Measurements from ENCODE around the gene OR7G2.

Gene OR7G2

DNA sequence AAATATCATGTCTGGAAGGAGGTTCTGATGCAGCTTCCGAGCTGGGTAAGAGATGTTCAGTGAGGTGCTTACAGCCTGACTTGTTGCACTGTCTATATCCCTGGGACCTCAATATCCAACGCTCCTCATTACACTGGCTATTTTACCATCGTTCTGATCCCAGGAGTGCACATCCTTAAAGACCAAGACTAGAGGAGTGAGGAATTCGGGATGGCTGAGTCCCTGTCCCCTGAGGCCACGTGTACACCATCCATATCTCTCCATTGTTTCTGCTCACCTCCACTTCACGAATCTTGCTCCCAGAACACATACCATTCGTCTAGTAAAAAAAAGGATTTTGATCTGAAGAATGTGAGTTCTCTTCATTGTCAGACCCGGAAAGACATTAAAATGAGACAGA, at the start of gene OR7G2:
TSS of gene OR7G2 (minus strand) at position 101 of the 400 bp plus-strand sequence. CDS start 4,232 bp downstream, outside the sequence.
- DNase-seq (ENCODE audit: low read depth), result no peak

GRCh38 chr19:9156304-9156703, 49.0 kb upstream of the OR7G2 start:
- DNase-seq (ENCODE audit: low read depth), result no peak

GRCh38 chr19:9155591-9155990, 48.3 kb upstream of the OR7G2 start:
- no peak for DNase-seq (ENCODE audit: low read depth)

GRCh38 chr19:9151367-9151766, 44.1 kb upstream of the OR7G2 start:
- no peak for DNase-seq (ENCODE audit: low read depth)

- DNase-seq (ENCODE audit: low read depth), result no peak
Measured at GRCh38 chr19:9150650-9151049, 43.4 kb upstream of the OR7G2 start.

- no peak for DNase-seq (ENCODE audit: low read depth)
Measured at GRCh38 chr19:9149997-9150396, 42.7 kb upstream of the OR7G2 start.

GRCh38 chr19:9148697-9149096, 41.4 kb upstream of the OR7G2 start:
- DNase-seq (ENCODE audit: low read depth), result no peak

DNA sequence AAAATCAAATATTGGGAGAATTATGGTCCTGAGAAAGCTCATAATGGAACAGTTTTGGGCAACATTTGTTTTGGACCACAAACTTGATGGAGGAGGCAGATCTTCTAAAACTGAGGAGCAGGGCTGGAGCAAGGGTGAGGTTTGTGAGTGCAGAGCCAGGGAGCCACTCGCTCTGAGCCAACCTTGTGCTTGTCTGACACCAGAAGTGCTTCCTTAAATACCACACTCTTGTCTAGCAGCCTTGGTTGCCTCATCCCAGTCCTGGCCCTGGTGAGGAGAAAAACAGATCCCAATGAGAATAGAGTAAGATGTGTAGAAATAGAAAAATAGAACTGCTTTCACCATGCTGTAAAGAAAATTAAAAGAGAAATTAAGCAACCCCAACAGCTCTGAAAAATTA, 39.6 kb upstream of the OR7G2 start:
- no peak for DNase-seq (ENCODE audit: low read depth)

- DNase-seq (ENCODE audit: low read depth), result no peak
Measured at GRCh38 chr19:9144920-9145319, 37.6 kb upstream of the OR7G2 start.

- DNase-seq (ENCODE audit: low read depth), result peak; percentile 88
Measured at GRCh38 chr19:9140159-9140874, 33.0 kb upstream of the OR7G2 start, which contains the start of gene ZNF317. ZNF317 (plus strand) TSS chr19:9140397; CDS start chr19:9156017, 15,620 bp downstream.

DNA sequence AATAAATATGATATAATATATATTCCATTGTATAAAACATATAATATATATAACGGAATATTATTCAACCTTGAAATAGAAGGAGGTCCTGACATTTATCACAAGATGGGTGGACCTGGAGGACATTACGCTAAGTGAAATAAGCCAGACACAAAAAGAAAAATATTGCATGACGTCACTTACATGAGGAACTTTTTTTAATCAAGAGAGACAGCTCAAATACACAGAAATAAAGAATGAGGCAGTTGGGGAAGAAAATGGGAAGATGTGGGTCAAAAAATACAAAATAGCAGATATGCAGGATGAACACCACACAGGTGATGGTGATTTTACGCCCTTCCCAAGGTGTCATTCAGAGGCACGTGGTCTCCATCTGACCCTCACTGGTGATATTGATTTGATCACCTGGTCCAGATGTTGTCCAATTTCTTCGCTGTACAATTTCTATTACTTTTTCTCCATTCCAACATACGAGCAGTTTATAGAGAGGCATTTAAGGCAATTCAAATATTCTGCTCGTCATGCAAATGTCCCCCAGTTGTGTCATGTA, 32.4 kb upstream of the OR7G2 start:
- no peak for DNase-seq (ENCODE audit: low read depth)

DNA sequence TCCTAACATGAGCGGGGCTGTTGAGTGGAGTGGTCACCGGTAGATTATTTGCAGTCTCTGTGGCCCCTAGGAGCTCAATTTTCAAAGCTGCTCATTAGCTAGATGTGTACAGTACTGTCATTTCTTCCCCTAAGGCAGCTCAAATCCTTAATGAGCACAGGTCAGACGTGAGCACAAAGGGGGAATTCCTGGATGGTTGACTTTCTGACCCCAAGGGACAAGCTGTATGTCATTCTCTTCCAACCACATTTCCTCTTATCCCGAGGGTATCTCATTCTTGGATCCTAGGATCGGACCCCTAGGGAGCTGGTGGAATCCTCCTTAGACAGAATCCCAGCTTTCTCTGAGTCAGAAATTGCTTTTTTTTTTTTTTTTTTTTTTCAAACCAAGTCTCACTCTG, 25.1 kb upstream of the OR7G2 start:
- DNase-seq (ENCODE audit: low read depth), result no peak

DNA sequence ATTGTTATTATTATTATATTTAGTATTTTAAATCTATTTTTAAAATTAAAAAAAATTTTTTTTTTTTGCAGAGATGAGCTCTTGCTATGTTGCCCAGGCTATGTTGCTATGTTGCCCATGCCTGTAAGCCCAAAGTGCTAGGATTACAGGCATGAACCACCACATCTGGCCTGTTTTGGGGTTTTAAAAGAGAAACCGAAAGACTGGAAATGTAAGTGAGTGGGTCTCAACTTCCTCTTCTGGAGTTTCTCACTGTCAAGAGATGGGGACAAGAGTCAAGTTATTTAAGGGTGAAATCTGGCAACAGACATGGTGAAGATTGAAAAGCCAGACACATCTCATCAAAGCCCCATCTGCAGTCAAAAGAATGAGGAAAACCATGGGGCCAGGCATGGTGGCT, 23.7 kb upstream of the OR7G2 start:
- no peak for DNase-seq (ENCODE audit: low read depth)

- DNase-seq (ENCODE audit: low read depth), result no peak
Measured at GRCh38 chr19:9128171-9128570, 20.9 kb upstream of the OR7G2 start.

GRCh38 chr19:9126900-9127405, 19.7 kb upstream of the OR7G2 start, which contains the start of gene OR7G3:
OR7G3 (minus strand) TSS chr19:9126950; CDS start chr19:9126950, 0 bp downstream.
- DNase-seq (ENCODE audit: low read depth), result no peak

- no peak for DNase-seq (ENCODE audit: low read depth)
Measured at GRCh38 chr19:9116547-9116946, 9.3 kb upstream of the OR7G2 start.

DNA sequence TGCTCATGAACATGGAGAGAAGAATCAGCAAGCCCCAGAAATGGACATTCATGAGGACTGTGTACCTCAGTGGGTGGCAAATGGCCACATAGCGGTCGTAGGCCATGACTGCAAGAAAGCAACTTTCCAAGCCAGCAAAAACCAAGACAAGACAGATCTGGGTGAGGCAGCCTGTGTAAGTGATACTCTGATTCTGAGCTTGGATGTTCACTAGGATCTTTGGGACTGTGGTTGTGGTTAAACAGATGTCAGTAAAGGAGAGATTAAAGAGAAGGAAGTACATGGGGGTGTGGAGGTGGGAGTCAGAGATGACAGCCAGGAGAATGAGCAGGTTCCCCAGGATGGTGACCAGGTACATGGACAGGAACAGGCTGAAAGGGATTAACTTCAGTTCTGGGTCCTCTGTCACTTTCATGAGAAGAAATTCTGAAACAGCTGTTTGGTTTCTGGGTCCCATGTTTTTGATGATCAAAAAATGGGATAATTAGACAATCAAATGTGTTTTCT, 8.1 kb upstream of the OR7G2 start, which contains the start of gene OR7G1:
TSS of gene OR7G1 (minus strand) at position 457 of the 507 bp plus-strand sequence. CDS start at position 457, 0 bp downstream.
- no peak for DNase-seq (ENCODE audit: low read depth)

- no peak for DNase-seq (ENCODE audit: low read depth)
Measured at GRCh38 chr19:9109959-9110358, 2.7 kb upstream of the OR7G2 start.

- DNase-seq (ENCODE audit: low read depth), result no peak
Measured at GRCh38 chr19:9086761-9087160, 20.5 kb downstream of the OR7G2 start, which contains the start of gene OR1M1. OR1M1 (plus strand) TSS chr19:9087061; CDS start chr19:9093245, 6,184 bp downstream.

DNA sequence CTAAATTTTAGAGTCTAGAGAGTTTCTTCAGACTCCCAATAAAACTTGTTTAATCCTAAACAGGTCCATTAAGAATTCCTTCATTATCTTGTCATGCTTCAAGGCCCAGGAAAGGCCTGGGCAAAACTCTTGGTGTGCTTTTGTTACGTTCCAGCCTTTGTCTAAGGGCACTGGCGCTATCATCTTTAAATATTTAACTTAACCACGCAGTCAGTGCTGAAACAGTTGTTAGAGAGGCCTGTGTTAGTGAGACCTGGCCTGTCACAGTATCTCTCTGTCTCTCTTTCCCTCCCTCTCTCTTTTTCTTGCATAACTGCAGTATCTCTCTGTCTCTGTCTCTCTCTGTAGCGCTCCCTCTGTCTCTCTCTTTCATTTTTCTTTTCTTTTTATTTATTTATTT, 28.6 kb downstream of the OR7G2 start:
- no peak for DNase-seq (ENCODE audit: low read depth)

- DNase-seq (ENCODE audit: low read depth), result no peak
Measured at GRCh38 chr19:9076901-9077300, 30.4 kb downstream of the OR7G2 start.

DNA sequence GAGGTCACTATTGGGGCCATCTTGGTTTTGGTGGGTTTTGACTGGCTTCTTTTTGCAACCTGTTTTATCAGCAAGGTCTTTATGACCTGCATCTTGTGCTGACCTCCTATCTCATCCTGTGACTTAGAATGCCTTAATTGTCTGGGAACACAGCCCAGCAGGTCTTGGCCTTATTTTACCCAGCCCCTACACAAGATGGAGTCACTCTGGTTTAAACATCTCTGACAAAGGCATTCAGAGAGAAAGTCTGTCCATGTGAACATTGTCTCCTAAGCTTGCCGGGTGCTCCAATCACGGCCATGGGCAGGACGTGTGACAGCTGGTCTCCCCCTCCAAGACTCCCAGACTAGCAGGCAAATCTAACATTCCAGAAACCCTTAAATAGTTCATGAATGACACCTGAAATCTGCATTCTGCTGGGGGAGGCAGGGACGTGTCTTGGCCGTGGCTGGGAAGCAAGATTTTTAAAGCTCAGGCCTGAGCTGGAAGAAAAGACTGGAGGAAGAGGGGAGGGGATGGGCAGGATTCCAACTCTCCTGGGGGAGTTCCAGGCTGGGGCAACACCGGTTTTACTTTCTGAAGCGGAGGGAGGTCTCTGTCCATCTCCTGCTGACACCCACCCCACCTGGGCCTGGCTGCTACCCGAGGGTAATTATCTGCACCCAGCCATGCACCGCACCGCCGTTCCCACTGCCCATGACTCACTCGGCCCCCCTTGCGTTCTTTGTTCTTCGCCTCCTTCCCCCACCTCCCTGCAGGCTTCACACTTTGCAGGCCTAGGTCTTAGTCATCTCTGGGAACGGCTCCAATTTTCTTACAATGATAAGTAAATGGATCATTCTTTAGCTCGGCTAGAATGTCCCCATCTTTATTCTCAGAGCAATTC, 32.0 kb downstream of the OR7G2 start:
- peak; percentile 23 for DNase-seq (ENCODE audit: low read depth)

Measured in fibroblast of gingiva (primary cell).